Dermis microvascular lymphatic vessel endothelial cell (primary cell): ENCODE data around the gene OR14I1. TPM values are rescaled to one million over a fixed set of nuclear protein-coding genes. Genes with fewer than 3 reads are reported as not detected.
"Not testable (repeated sequence)": the region's sequence is repeated elsewhere in the genome, so short reads cannot be mapped to it uniquely, and the experiment has no call there.

Source experiments
- DNase-seq, 2 donors: peaks; one replicate each; pipeline versions ENCODE4 v3.0.0 to v3.0.0-alpha.2; 2010; ENCODE audit warnings: low read depth in 2 of 2
- total RNA-seq: library from RNA; depleted of rRNA; stranded (reverse); fragments of >200 nt; gene quantifications from 2 replicates; pipeline ENCODE4 v1.2.1, GENCODE V29; 2014

Gene OR14I1
- total RNA-seq, 1 donor from 2014 or later = not detected

- DNase-seq = no peak
Observed at GRCh38 chr1:248688527-248689298, 13.9 kb downstream of the OR14I1 start.

GRCh38 chr1:248686815-248687214 lies 15.8 kb downstream of the OR14I1 start:
- no peak for DNase-seq

GRCh38 chr1:248681651-248682050 lies 20.9 kb downstream of the OR14I1 start:
- no peak for DNase-seq

- no peak for DNase-seq
Observed at GRCh38 chr1:248670003-248670402, 32.6 kb downstream of the OR14I1 start.

DNA sequence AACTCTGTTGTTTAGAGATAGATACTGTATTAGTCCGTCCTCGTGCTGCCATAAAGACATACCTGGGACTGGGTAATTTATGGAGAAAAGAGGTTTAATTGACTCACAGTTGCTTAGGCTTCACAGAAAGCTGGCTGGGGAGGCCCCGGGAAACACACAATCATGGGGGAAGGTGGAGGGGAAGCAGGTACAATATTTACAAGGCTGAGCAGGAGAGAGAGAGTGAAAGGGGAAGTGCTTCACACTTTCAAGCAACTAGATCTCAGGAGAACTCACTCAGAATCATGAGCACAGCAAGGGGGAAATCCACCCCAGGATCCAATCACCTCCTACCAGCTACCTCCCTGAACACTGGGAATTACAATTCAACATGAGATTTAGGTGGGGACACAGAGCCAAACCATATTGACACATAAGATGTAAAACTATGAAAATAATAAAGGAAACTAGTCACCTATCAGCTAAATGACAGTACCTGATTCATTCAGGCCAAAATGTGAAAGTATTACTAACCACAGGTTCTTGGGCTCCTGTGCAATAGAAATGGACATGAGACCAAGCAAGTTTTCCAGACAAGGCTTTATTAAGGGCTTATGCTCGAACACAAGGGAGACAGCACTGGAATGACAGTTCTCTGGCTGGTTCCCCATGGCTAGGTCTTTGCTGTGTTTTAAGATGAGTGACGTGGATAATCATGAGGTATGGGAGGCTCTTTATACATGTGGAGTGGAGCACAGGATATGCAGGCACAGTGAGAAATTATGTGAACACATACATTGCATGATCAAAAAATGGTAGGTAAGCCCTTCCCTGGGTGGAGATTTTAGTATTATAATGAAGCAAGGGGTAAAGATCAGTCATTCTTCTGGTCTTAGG lies 38.9 kb downstream of the OR14I1 start:
- DNase-seq = not testable (repeated sequence)

GRCh38 chr1:248656797-248657196 lies 45.8 kb downstream of the OR14I1 start:
- DNase-seq = not testable (repeated sequence)

GRCh38 chr1:248655354-248655753 lies 47.2 kb downstream of the OR14I1 start, which contains the start of gene OR2T27:
TSS of gene OR2T27 (minus strand) at chr1:248655528. CDS start at chr1:248650884, 4,644 bp downstream.
- not testable (repeated sequence) for DNase-seq

Other genes starting within 250 kb of the OR14I1 start
- not detected in 2 replicates for gene OR2T3, start 229.4 kb downstream of the OR14I1 start, total RNA-seq
- gene OR2T5, start 214.2 kb downstream of the OR14I1 start, total RNA-seq = not detected in 2 replicates
- not detected in 2 replicates for gene OR2G6, start 194.7 kb downstream of the OR14I1 start, total RNA-seq
- gene OR2T29, start 140.0 kb downstream of the OR14I1 start, total RNA-seq = not detected in 2 replicates
- not detected in 2 replicates for gene OR2T34, start 128.0 kb downstream of the OR14I1 start, total RNA-seq
- gene OR2T10, start 105.1 kb downstream of the OR14I1 start, total RNA-seq = not detected in 2 replicates
- not detected in 2 replicates for gene OR2T11, start 67.7 kb downstream of the OR14I1 start, total RNA-seq
- not detected in 2 replicates for gene OR2T35, start 57.5 kb downstream of the OR14I1 start, total RNA-seq
- not detected in 2 replicates for gene OR2T27, start 47.2 kb downstream of the OR14I1 start, total RNA-seq
- not detected in 2 replicates for gene LYPD8, start 53.0 kb upstream of the OR14I1 start, total RNA-seq
- 17.6 and 24.8 TPM in 2 replicates for gene SH3BP5L, start 123.1 kb upstream of the OR14I1 start, total RNA-seq
- 15.9 and 22.9 TPM in 2 replicates for gene ZNF672, start 135.5 kb upstream of the OR14I1 start, total RNA-seq
- gene ZNF692, start 156.3 kb upstream of the OR14I1 start, total RNA-seq = 5.0 and 6.6 TPM in 2 replicates
- gene PGBD2, start 203.5 kb upstream of the OR14I1 start, total RNA-seq = 5.9 and 7.5 TPM in 2 replicates